KOPT-K1 (cell line): Measurements from ENCODE around the gene RAB11A.

Experiments used
- H3K27ac ChIP-seq: fragments of 200-600 bp; sonication (generic); 2 replicates; pipeline ENCODE4 v1.5.1; 2016; ENCODE audit warnings: antibody characterized with exemption, mild to moderate bottlenecking, low read depth, low read length; ENCODE audit not compliant: poor library complexity, severe bottlenecking
- H3K36me3 ChIP-seq: fragments of 200-600 bp; sonication (generic); 2 replicates; pipeline ENCODE4 v1.5.1; 2017; ENCODE audit warnings: antibody characterized with exemption, mild to moderate bottlenecking, low read length, moderate library complexity; ENCODE audit not compliant: insufficient read depth
- H3K9me3 ChIP-seq: fragments of 200-600 bp; sonication (generic); 2 replicates; pipeline ENCODE4 v1.5.1; 2017; ENCODE audit warnings: antibody characterized with exemption, low read length, mild to moderate bottlenecking; ENCODE audit not compliant: insufficient read depth, poor library complexity, severe bottlenecking

Gene RAB11A

GRCh38 chr15:65896236-65896635 lies 26.9 kb downstream of the RAB11A start:
- Histone ChIP-seq H3K9me3 (no peaks in the 10 kb centered on the region), H3K36me3 (peaks cover 58% of the 10 kb centered on the region), H3K27ac (no peak overlapping the region)

DNA sequence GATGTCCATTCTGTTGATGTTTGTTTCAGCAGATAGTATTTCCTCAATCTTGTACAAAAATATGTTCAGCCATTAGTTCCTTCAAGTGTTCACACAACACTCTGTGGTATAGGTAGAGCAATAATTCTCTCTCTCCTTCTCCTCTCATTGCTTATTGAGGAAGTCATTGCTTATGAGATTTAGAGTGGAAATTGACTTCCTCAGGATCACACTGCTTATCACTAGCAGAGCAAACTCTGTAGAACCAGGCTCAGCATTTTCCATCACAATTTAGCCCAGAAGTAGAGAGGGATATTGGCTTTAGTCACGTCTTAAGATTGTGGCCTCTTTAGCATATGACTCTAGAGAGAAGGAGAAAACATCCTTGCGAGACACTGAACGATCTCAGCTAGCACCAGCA lies 31.2 kb downstream of the RAB11A start:
- Histone ChIP-seq H3K36me3 (peaks cover 73% of the 10 kb centered on the region), H3K27ac (no peak overlapping the region), H3K9me3 (no peaks in the 10 kb centered on the region)

DNA sequence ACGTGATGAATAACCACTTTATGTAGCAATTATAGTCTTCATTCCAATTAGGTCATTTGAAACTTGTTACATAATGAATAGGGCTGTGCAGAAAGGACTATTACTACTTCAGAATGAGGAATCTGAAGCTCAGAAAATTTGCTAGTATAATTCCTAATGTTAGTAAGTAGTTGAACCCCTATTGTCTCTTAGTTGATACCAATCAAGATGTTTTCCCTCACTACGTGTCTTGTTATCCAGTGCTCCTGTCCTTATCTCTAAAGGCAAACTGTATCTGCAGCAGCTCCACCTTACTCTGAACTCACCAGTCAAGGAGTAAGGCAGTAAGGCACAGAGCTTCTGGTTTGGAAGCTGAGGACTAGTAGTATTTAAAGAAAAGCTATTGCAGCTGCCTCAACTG lies 32.0 kb downstream of the RAB11A start:
- Histone ChIP-seq H3K27ac (no peak overlapping the region), H3K9me3 (no peaks in the 10 kb centered on the region), H3K36me3 (peaks cover 75% of the 10 kb centered on the region)

- no peak overlapping the region for H3K27ac ChIP-seq
- peaks cover 70% of the 10 kb centered on the region for H3K36me3 ChIP-seq
Observed at GRCh38 chr15:65901836-65902235, 32.5 kb downstream of the RAB11A start.

GRCh38 chr15:65902373-65902772 lies 33.1 kb downstream of the RAB11A start:
- Histone ChIP-seq H3K27ac (no peak overlapping the region), H3K9me3 (no peaks in the 10 kb centered on the region), H3K36me3 (peaks cover 65% of the 10 kb centered on the region)

More at GRCh38 chr15:65901836-65902235, 32.5 kb downstream of the RAB11A start:
- H3K9me3 ChIP-seq: no peaks in the 10 kb centered on the region

GRCh38 chr15:65903296-65904073 lies 34.2 kb downstream of the RAB11A start:
- H3K27ac ChIP-seq: no peak overlapping the region
- no peaks in the 10 kb centered on the region for H3K9me3 ChIP-seq
- H3K36me3 ChIP-seq: peaks cover 60% of the 10 kb centered on the region

DNA sequence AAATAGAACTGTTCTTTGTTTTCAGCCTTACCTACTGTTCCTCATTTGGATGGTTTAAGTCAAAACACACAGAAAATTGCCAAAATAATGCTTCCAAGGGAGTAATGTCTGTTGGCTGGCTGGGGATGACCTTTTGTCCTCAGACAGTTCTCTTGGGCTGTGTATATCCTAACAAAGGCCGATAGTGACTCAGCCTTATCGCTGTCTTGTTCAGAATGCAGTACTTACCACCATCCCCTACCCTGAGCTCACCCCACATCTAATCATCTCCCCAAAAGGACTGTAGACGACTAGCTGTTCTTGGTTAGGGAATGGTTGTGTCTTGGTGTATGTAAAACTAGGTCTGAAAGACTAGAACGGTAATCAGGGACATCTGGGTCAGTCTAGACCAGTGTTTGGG lies 35.0 kb downstream of the RAB11A start:
- H3K9me3 ChIP-seq: no peaks in the 10 kb centered on the region
- H3K27ac ChIP-seq: no peak overlapping the region
- peaks cover 52% of the 10 kb centered on the region for H3K36me3 ChIP-seq

- H3K9me3 ChIP-seq: no peaks in the 10 kb centered on the region
- no peak overlapping the region for H3K27ac ChIP-seq
- peaks cover 50% of the 10 kb centered on the region for H3K36me3 ChIP-seq
Observed at GRCh38 chr15:65906396-65906795, 37.1 kb downstream of the RAB11A start.

DNA sequence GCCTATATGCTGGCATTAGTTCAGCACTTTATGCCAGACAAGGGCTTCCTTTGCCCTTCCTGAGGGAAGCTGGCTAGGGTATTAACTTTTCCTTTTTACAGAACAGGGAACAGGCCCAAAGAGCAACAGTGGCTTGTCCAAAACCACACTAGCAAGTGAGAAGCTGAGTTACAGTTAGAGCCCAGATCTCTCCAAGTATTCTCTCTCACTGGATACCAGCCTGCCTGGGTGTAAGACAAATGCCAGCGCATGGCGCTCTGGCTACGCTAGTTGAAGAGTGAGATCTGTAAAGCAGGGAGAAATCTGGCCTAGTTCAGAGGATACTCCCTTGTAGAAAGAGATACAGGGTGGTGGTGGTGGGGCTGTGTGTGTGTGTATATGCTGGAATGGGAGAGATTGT lies 38.4 kb downstream of the RAB11A start:
- Histone ChIP-seq H3K27ac (no peak overlapping the region), H3K9me3 (no peaks in the 10 kb centered on the region), H3K36me3 (peaks cover 43% of the 10 kb centered on the region)

DNA sequence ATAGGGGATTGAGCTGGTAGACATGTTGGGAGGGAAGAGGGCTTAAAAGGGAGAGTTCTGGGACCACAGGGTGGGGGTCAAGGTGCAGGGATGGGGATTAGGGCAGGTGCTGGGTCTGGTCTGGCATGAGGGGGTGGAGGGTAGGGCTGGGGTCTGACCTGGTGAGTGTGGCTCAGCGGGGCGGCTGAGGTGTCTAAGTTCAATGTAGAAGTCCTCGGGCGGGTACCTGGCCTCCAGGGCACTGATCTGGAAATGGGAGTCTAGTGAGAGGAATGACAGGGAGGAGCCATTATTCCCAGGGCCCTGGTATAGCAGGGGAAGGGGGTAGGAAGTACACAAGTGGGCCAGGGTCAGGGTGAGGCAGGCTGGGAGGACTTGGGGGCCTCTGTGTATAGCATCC lies 39.6 kb downstream of the RAB11A start:
- H3K27ac ChIP-seq: no peak overlapping the region
- no peaks in the 10 kb centered on the region for H3K9me3 ChIP-seq
- peaks cover 32% of the 10 kb centered on the region for H3K36me3 ChIP-seq

- Histone ChIP-seq H3K27ac (no peak overlapping the region), H3K36me3 (peaks cover 26% of the 10 kb centered on the region)
Observed at GRCh38 chr15:65909831-65910230, 40.5 kb downstream of the RAB11A start.

DNA sequence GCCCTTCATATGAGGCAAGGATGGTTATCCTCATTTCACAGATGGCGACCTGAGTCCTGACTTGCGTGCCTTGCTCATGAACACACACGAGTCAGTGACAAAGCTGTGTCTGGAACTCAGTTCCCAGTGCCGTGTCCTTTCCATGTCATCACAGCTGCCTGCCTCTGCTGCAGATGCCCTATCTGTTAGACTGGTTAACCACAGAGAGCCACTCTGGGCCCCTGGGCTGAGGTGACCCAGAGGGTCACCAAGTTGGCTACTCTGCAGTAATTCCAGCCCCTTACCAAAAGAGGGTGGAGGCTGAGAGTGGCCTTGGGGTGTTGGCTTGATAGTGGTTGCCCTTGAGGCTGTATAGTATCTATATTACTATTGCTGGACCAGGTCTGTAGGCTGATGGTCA lies 41.0 kb downstream of the RAB11A start:
- Histone ChIP-seq H3K36me3 (peaks cover 21% of the 10 kb centered on the region), H3K9me3 (no peaks in the 10 kb centered on the region), H3K27ac (no peak overlapping the region)

More at GRCh38 chr15:65909831-65910230, 40.5 kb downstream of the RAB11A start:
- no peaks in the 10 kb centered on the region for H3K9me3 ChIP-seq

DNA sequence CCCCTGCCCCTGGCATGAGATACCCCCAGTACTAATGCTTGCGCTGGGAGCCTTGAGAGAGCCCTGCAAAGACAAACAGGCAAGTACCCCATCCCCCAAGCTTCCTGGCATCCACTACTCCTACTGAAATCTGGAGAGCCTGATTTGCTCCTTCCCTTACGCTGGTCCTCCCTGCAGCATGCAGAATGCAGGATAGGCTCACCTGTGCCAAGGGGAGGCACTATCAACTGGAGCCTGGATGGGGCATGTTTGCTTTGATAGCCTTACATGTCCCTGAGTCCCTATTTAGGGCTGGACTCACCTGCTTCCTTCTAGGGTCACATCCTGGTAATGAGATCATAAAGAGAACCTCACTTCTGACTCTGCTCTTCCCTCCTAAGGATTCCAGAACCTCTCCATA lies 42.9 kb downstream of the RAB11A start:
- no peak overlapping the region for H3K27ac ChIP-seq
- no peaks in the 10 kb centered on the region for H3K9me3 ChIP-seq
- H3K36me3 ChIP-seq: peaks cover 10% of the 10 kb centered on the region

- H3K27ac ChIP-seq: no peak overlapping the region
- no peaks in the 10 kb centered on the region for H3K9me3 ChIP-seq
- peaks cover 5% of the 10 kb centered on the region; the same call in 1 of the 2 replicates for H3K36me3 ChIP-seq
Observed at GRCh38 chr15:65913631-65914199, 44.4 kb downstream of the RAB11A start.

DNA sequence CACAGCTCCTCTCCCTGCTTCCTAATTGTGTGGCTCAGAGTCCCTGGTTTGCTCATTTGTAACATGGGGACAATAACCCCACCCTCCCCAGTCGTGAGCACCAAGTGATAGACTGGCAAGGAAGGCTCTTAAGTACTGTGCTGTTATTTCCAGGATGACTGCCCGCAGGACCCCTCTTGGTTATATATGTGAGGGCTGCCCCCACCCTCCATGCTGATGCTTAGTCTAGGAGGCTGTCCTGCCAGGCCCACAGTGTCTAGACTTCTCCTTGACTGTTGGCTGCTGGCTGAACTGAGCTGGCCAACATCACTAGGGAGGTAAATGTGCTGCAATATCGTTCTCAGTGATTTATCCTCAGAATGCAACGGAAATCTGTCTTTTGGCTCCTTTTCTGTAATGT lies 45.1 kb downstream of the RAB11A start:
- Histone ChIP-seq H3K27ac (no peak overlapping the region), H3K36me3 (peaks cover 5% of the 10 kb centered on the region; the same call in 1 of the 2 replicates), H3K9me3 (no peaks in the 10 kb centered on the region)
